SK-N-MC (cell line): ENCODE measurements around the gene BMP10.

ENCODE experiments used
- EZH2 ChIP-seq: fragments of 200-600 bp; sonication (generic); IDR thresholded peaks from one replicate; pipeline ENCODE4 v1.6.1; 2017; ENCODE audit warnings: antibody characterized with exemption
- FOXP2 ChIP-seq: optimal IDR thresholded peaks from 2 replicates; pipeline ENCODE3; 2011; ENCODE audit warnings: mild to moderate bottlenecking, moderate library complexity; ENCODE audit not compliant: insufficient read depth; ENCODE audit errors: extremely low read length, control extremely low read depth
- POLR2AphosphoS5 ChIP-seq: IDR thresholded peaks from 2 replicates; pipeline ENCODE4 v1.6.1; 2012; ENCODE audit warnings: mild to moderate bottlenecking, low read depth, low read length, borderline replicate concordance

DNA sequence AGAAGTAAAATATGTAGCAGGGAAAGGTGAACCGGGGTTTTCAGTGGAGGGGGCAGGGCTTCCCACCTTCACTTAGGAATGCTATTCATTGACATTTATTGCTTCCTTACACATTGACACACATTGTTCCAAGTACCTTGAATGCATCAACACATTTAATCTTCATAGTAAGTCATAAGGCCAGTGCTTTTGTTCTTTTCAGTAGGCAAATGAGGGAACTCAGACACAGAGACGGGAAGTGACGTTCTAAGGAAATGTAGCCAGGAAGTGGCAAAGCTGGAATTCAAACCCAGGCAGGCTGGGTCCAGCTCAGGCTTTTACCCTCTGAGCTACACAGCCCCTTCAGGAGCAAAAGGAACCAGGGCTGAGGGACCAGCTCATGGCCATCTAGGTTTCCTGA lies 20.7 kb downstream of the BMP10 start:
- TF ChIP-seq POLR2AphosphoS5: no peak
- no peak for TF ChIP-seq EZH2
- no peak for TF ChIP-seq FOXP2
